NOMO-1 treated with dmso at 0.1 percent for 144 hours (cell line): Measurements from ENCODE around the gene SLC22A13.
"Not testable (repeated sequence)": the region's sequence is repeated elsewhere in the genome, so short reads cannot be mapped to it uniquely, and the experiment has no call there.

Source experiments
- DNase-seq: peaks from one replicate; lab custom pipeline; 2025; ENCODE audit not compliant: unreplicated experiment; lab: John Stamatoyannopoulos, UW

The SLC22A13 gene

GRCh38 chr3:38260474-38260873, 5.1 kb upstream of the SLC22A13 start:
- DNase-seq, result no peak

- no peak for DNase-seq
Observed at GRCh38 chr3:38264353-38264771, 1.2 kb upstream of the SLC22A13 start.

- no peak for DNase-seq
Observed at GRCh38 chr3:38264779-38265178, 833 bp upstream of the SLC22A13 start.

DNA sequence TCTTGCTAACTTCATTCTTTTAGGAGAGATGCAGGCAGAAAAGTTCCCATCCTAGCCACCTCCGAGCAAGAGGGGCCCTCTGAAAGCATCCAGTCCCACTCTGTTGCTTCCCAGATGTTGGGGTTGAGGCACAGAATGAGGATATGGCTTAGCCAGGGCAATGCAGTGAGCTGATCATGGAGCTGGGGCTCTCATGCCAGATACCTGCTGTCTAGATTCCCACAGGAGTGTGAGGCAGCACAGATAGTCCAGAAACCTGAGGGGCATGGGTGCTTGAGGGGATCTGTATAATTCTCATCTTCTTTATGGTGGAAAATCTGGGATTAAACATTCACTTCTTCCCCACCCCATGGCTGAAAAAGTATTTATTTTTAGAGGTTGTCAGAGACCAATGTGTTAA, 1.2 kb downstream of the SLC22A13 start:
- DNase-seq, result no peak

- no peak for DNase-seq
Observed at GRCh38 chr3:38267662-38268061, 2.0 kb downstream of the SLC22A13 start.

DNA sequence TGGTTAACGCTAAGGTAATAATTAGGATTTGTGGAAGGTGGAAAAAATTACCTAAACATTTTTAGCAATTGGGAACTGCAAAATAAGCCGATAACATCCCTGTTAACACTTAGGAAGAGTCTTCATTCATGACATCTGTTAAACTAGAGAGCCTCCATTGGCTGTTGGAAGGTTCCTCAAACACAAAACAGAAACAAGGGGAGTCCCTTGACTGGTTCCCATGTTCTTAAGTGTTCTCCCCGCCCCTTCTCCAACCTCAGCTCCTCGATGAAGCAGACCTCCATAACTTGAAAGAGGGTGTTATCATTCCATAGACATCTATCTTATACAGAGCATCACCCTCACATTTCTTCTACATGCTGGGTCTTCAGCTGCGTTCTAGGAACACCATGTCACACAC, 2.5 kb downstream of the SLC22A13 start:
- DNase-seq, result no peak

DNA sequence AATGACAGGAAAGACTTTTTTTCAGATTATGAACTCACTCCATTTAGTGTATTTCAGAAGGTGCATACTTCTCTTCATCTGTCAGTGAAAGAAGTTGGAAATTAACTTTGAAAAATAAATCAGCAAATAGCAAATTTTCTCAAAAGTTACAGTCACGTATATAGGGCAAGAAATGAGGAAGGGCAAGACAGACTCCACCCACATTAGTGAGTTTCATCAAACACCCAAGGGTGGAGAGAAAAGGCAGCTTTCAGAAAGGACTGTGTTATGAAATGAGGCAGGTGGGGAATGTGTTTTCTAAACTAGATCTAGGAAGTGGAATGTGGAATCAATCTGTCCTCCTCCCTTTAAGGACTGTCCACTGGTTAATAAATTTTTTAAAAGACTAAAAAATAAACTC, 2.9 kb downstream of the SLC22A13 start:
- DNase-seq, result peak; percentile 37

- DNase-seq, result no peak
Observed at GRCh38 chr3:38270606-38271005, 5.0 kb downstream of the SLC22A13 start.

DNA sequence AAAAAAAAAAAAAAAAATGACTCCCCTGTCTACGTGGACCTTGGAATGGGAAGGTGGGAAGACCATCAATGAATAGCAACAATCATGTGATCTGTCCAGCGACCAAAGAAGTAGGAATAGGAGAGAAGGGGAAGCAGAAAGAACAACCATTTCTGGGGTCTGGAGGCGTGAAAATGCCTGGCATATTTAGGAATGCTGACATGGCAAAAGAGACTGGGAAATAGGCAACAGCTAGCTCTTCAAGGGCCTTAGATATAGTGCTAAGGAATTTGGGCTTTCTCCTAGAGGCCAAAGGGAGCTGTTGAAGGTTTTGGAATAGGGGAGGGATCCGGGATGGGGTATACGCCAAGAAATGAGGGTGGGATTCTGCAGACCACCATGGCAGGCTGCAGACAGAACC, 5.9 kb downstream of the SLC22A13 start:
- no peak for DNase-seq

GRCh38 chr3:38274864-38275649, 9.4 kb downstream of the SLC22A13 start:
- no peak for DNase-seq

DNA sequence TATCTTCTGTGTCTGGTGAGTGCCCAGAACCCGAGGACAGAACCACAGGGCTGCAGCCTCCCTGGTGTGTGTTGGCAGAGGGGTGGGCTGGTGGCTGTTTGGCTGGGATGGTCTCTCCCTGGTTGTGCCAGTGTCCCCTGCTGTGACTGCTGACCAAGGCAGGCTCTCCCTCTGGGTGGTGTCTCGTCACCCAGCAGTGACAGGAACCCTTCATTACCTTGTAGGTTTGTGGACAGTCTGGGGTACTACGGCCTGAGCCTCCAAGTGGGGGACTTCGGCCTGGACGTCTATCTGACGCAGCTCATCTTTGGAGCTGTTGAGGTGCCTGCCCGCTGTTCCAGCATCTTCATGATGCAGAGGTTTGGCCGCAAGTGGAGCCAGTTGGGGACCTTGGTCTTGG, 10.0 kb downstream of the SLC22A13 start:
- no peak for DNase-seq

DNA sequence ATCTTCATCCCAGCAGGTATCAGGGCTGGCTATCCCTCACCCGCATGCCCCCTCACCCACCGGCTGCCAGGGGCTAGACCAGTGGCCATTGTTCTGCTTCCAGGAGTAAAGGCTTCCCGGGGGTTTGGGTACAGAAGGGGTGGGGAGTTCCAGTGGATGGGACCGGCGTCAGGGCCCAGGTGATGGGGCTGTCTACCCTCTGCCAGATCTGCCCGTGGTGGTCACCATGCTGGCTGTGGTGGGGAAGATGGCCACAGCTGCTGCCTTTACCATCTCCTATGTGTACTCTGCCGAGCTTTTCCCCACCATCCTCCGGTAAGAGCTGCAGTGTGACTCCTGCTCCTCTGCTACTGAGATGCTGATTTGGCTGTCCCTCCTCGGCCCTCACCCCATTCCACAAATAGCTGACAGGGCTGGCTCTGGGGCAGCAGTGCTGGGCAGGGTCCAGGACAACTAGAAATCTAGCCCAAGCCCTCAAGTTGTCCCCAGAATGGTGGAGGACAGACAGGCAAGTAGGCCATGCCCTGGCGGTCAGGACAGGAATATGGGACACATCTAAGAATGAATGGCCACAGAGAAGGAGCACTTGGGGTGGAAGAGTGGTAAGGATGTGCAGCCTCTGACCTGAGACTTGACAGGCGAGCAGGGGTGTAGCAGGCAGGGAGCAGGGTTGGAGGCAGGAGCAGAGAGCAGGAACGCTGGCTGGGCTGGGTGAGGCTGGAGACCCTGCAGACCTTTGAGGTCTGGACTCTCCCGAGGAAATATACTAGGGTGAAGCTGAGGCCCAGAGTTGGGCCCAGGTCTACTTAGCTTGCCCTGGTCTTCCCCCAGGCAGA, 10.7 kb downstream of the SLC22A13 start:
- DNase-seq, result no peak

GRCh38 chr3:38276917-38277630, 11.5 kb downstream of the SLC22A13 start:
- no peak for DNase-seq

- DNase-seq, result no peak
Observed at GRCh38 chr3:38278841-38279240, 13.2 kb downstream of the SLC22A13 start.

- DNase-seq, result no peak
Observed at GRCh38 chr3:38281895-38282686, 16.5 kb downstream of the SLC22A13 start, which contains the start of gene SLC22A14. SLC22A14 (plus strand) TSS chr3:38282294; CDS start chr3:38306027, 23,733 bp downstream.

DNA sequence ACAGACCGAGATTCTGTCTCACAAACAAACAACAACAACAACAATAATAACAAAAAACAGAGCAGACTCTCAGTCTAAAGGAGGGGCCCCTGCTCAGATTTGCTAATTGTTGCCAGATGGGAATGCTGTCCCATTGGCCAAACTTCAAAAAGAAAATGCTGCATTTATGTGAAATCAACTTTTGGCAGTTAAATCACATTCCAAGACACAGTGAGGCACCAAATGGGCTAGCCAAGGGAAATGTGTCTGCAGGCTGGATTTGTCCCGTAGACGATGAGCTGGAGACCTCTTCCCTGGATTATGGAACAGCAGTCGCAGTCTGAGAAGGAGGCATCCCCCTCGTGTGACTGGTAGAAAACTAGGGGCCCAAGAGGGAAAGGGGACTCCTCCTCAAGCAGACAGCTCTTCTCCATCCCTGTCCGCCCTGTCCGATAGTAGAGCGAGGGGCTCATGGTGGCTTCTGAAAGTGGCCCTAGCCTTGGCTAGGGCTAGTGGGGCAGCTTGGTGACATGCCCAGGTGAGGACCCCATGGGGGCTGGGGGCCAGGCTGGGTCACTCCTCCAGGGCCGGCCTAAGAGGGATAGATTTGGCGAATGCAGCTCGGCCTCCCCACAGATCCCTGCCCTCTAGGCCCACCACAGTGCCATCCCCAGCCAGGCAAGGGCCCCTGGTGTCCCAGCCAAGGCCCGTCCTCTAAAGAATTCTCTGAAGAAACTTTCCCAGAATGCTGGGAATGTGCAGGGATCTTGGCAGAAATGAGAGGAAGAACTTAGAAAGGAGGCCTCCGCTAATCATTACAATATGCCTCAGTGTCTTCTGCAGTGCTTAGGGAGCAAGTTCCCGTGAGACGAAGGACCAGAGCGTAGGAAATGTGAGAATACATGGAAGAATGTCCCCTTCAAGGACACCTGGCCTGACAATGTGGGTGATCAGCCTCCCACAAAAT, 18.5 kb downstream of the SLC22A13 start:
- no peak for DNase-seq

DNA sequence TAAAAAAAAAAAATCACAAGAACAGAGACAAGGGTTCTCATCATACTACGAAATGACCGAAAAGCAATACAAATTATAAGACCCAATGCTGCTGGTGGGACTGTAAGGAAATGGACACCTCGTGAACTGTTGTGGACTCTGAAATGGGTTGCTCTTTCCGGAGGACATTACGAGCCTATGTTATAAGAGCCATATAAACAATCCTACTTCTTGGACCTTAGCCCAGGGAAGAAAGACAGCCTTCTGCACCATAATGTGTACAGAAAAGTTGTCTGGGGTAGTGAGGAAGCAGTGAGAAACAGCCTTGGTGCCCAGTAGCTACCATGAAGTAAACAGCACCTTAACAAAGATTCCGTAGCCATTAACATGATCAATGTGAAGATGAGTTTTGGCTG, 19.1 kb downstream of the SLC22A13 start:
- no peak for DNase-seq

DNA sequence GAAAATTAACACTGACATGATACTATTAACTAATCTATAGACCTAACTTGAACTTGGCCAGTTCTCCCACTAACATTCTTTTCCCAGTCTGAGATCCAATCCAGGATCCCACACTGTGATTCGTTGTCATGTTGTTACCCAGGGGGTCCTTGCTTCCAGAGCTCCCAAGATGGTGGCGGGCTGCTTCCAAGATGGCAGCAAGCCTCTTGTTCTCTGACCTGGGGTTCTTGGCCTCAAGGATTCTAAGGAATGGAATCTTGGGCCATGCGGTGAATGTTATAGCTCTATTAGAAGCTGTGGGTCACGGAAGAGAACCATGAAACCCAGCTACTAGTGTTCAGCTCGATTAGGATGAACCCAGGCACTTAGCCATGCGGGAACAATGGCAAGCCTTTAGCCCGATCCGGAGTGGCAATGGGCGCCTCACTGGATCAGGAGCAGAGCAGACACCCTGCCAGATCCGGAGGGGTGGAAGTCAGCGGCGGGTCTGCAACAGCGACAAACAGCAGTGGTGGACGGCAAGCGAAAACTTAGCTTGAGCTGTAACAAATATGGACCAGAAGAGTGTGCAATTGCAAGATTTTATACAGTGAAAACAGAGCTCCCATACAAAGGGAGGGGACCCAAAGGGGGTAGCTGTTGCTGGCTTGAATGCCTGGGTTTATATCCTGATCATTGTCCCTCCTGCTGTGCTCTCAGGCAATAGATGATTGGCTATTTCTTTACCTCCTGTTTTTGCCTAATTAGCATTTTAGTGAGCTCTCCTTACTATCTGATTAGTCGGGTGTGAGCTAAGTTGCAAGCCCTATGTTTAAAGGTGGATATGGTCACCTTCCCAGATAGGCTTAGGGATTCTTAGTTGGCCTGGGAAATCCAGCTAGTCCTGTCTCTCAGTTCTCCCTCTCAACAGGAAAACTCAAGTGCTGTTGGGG, 23.9 kb downstream of the SLC22A13 start:
- DNase-seq, result not testable (repeated sequence)
